NCI-H2196 (cell line): ENCODE measurements around the gene KCNE3.
A peak's percentile ranks its signal among the peaks of the same experiment; 100 is the strongest.
"Not testable (repeated sequence)": the region's sequence is repeated elsewhere in the genome, so short reads cannot be mapped to it uniquely, and the experiment has no call there.

Experiments used
- DNase-seq: peaks from one replicate; lab custom pipeline; 2025; ENCODE audit not compliant: unreplicated experiment; lab: John Stamatoyannopoulos, UW

Gene KCNE3

GRCh38 chr11:74443071-74443864 is 24.1 kb downstream of the KCNE3 start:
- peak; percentile 87 for DNase-seq

- no peak for DNase-seq
These were observed 24.7 kb downstream of the KCNE3 start for GRCh38 chr11:74442636-74443035.

- DNase-seq: no peak
These were observed 28.7 kb downstream of the KCNE3 start for GRCh38 chr11:74438681-74439080.

GRCh38 chr11:74437441-74438042 is 29.8 kb downstream of the KCNE3 start:
- DNase-seq: no peak

GRCh38 chr11:74434528-74434927 is 32.8 kb downstream of the KCNE3 start:
- DNase-seq: no peak

- DNase-seq: no peak
These were observed 38.1 kb downstream of the KCNE3 start for GRCh38 chr11:74429205-74429604.

- DNase-seq: no peak
These were observed 39.9 kb downstream of the KCNE3 start for GRCh38 chr11:74427384-74427886.

GRCh38 chr11:74425100-74425499 is 42.2 kb downstream of the KCNE3 start:
- DNase-seq: no peak

- DNase-seq: peak; percentile 71
These were observed 48.8 kb downstream of the KCNE3 start for GRCh38 chr11:74418509-74418895.

- peak; percentile 43 for DNase-seq
These were observed 49.4 kb downstream of the KCNE3 start for GRCh38 chr11:74417860-74418508.

- peak; percentile 91 for DNase-seq
These were observed 50.0 kb downstream of the KCNE3 start for GRCh38 chr11:74417379-74417804.

- not testable (repeated sequence) for DNase-seq
These were observed 50.4 kb downstream of the KCNE3 start for GRCh38 chr11:74416974-74417373.

GRCh38 chr11:74412733-74413359 is 54.5 kb downstream of the KCNE3 start:
- no peak for DNase-seq

- DNase-seq: no peak
These were observed 55.0 kb downstream of the KCNE3 start for GRCh38 chr11:74412321-74412720.

- DNase-seq: no peak
These were observed 57.7 kb downstream of the KCNE3 start for GRCh38 chr11:74409633-74410032.
